ENCODE results near the gene BANF1. TPM values are rescaled to one million over a fixed set of nuclear protein-coding genes. Genes with fewer than 3 reads are reported as not detected.

Gene BANF1
- polyA plus RNA-seq, 3 donors, result 75.9 to 175 (median 123) TPM

GRCh38 chr11:65976216-65977176, 25.8 kb upstream of the BANF1 start:
- H3K27ac ChIP-seq (ENCODE audit: low read depth, low read length), result no peak overlapping the region
- 82 to 87% (median 86%) methylated on average over 43 of the region's 43 CpGs for WGBS, 3 donors

- WGBS, 3 donors, result 90 to 91% (median 90%) methylated on average over 28 to 29 of the region's 29 CpGs
- no peak overlapping the region for H3K27ac ChIP-seq (ENCODE audit: low read depth, low read length)
These were observed 24.5 kb upstream of the BANF1 start for GRCh38 chr11:65977621-65978390.

DNA sequence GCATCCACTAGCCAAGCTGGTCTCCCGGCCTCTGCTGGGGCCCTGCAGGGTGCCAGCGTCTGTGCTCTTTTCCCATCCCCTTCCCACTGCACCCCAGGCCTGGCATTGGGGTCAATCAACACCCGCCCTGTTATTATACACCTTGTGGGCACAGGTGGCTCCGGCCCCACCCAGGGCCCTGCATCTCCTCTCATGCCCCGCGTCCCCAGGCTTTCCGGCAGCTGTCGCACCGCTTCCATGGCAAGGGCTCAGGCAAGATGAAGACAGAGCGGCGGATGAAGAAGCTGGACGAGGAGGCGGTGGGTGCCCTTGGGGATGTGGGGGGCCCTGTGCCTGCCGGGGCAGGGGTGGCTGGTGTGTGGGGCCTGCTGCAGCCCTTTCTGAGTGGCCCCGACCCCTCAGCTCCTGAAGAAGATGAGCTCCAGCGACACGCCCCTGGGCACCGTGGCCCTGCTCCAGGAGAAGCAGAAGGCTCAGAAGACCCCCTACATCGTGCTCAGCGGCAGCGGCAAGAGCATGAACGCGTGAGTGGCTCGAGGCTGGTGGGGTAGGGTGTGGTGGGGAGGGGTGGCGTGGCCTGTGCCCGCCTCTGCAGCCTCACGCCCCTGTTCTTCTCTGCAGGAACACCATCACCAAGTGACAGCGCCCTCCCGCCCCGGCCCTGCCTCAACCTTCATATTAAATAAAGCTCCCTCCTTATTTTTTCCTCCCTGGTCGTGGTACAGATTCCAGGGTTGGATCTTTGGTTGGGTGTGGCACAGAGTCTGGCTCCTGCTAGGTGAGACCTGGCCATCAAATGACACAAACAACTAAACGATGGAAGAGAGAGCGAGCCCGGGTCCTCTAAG, 23.7 kb upstream of the BANF1 start:
- no peak overlapping the region for H3K27ac ChIP-seq (ENCODE audit: low read depth, low read length)
- 91 to 94% (median 92%) methylated on average over 32 to 34 of the region's 34 CpGs for WGBS, 3 donors

DNA sequence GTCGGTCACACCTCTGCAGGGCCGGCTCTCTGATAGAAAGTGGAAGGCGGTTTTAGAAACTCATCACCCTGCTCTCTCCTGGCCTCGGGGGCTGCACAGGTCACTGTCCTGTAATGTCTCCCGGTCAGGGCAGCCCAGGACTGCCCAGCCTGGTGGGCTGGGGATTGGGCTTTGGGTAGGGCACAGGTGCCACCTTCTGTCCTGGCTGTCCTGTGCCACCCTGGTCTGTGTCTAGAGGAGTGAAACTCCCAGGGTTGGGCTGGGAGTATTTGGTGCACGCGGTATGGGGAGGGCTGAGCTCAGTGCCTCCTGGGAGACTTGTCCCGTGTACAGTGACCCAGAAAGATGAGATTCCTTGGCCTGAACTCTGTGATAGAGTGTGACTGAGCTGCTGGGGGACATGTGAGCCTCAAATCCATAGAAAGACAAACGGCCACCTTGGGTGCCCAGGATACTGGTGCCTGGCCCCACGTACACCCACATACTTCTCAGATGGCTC, 23.0 kb upstream of the BANF1 start:
- 78 to 88% (median 80%) methylated on average over 10 of the region's 10 CpGs for WGBS, 3 donors
- H3K27ac ChIP-seq (ENCODE audit: low read depth, low read length), result no peak overlapping the region

DNA sequence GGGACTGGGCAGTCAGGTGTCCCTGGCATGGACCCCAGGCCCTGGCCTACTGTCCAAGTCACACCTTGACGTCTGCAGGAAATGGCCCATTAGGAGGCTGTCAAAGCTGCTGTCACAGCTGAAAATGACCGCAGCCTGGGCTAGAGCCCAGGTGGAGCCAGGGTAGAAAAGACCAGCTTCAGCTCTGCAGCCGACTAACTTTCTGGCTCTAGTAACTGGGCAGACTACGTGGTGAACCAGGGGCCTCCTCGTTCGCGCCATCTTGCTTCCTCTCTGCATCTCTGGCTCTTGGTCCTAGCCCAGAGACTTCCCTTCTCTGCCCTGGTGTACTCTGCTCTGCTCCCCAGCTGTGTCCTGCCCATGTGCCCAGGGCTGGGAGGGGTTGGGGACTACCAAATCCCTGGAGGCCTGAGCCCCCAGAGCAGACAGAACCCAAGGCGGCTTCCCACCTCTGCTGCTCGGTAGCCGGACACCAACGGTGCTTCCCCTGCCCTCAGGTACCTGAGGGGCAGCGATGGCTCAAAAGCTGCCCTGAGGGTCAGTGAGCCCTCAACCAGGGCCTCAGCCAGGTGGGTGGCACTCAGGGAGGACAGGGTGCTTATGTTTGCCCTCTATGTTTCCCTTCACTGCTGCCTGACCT, 21.1 kb upstream of the BANF1 start:
- WGBS, 3 donors, result 69 to 78% (median 71%) methylated on average over 12 of the region's 12 CpGs
- H3K27ac ChIP-seq (ENCODE audit: low read depth, low read length), result no peak overlapping the region

- 64 to 77% (median 77%) methylated on average over 14 to 16 of the region's 16 CpGs for WGBS, 3 donors
- no peak overlapping the region for H3K27ac ChIP-seq (ENCODE audit: low read depth, low read length)
These were observed 20.1 kb upstream of the BANF1 start for GRCh38 chr11:65981972-65982823.

- 68 to 77% (median 73%) methylated on average over 22 of the region's 22 CpGs for WGBS, 3 donors
These were observed 19.3 kb upstream of the BANF1 start for GRCh38 chr11:65982824-65983588.

GRCh38 chr11:65983589-65983987, 18.7 kb upstream of the BANF1 start:
- no peak overlapping the region for H3K27ac ChIP-seq (ENCODE audit: low read depth, low read length)
- WGBS, 3 donors, result 85 to 88% (median 85%) methylated on average over 5 of the region's 5 CpGs

More at GRCh38 chr11:65982824-65983588, 19.3 kb upstream of the BANF1 start:
- H3K27ac ChIP-seq (ENCODE audit: low read depth, low read length), result no peak overlapping the region

DNA sequence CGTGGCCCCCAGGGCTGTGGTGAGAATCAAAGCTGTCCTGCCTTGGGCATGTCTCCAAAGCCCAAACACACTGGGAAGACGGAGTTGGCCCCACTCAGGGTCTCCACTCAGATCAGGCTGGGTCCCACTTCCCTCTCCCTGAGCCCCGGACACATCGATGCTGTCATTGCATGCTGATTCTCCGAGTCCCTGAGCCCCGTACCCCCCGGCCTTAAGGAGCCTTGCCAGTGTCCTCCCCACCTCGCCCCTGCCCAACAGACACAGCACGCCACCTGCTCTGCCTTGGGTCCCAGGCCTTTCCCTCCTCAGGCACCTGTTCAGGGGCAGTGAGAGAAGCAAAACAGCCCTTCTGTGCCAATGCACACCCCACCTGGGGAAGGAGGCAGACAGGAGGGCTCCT, 15.0 kb upstream of the BANF1 start:
- 70 to 86% (median 79%) methylated on average over 9 of the region's 9 CpGs for WGBS, 3 donors
- H3K27ac ChIP-seq (ENCODE audit: low read depth, low read length), result no peak overlapping the region

DNA sequence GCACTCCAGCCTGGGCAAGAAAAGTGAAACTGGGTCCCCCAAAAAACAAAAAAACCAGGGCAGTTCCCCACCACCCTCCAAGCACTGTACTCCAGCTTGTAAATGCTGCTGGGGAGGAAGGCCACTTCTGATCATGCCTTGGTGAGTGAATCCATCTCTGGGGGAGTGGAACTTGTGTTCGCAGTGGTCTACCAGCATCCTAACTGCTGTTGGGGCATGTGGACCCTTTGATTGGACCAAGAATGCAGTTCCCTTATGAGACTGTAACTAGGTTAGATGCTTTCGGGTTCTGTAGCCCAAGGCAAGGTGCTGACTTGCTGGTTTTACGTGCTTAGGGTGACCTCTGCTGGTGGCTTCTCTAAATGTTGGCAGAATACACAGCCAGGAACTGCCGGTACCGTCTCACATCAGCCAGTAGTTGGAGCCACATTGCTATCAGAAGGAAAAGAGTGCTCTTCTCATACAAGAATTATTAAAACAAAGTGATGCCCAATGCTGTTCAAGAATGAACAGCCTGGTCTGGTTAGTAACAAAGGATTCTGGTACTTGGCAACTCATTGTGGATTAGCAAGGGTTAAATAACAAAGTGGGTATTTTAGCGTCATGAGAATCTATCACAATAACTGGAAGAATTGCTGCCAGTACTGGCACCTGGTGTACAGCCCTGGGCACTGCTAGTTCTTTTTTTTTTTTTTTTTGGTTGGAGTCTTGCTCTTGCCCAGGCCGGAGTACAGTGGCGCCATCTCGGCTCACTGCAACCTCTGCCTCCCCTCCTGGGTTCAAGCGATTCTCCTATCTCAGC, 13.3 kb upstream of the BANF1 start:
- H3K27ac ChIP-seq (ENCODE audit: low read depth, low read length), result no peak overlapping the region
- WGBS, 3 donors, result 16 to 26% (median 16%) methylated on average over 10 of the region's 10 CpGs

- WGBS, 3 donors, result 79 to 83% (median 79%) methylated on average over 5 of the region's 5 CpGs
- no peak overlapping the region for H3K27ac ChIP-seq (ENCODE audit: low read depth, low read length)
These were observed 10.2 kb upstream of the BANF1 start for GRCh38 chr11:65992056-65992455.

DNA sequence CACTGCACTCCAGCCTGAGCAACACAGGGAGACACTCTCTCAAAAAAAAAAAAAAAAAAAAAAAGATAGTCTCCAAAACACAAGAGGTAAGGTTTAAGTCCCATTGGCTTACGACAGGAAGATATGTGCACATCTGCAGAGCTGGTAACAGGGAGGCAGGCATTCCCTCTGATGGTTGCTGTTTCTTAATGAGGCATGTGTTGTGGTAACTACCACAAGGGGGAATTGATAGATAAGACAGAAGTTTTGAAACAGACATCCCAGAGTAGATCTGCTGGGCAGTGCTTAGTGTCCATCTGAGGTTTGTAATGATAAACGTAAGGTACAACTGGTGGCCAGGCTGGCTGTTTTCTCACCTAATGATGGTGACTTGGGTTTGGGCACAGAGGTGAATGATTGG, 5.0 kb upstream of the BANF1 start:
- 75 to 89% (median 80%) methylated on average over 2 of the region's 2 CpGs for WGBS, 3 donors

GRCh38 chr11:66002648-66003225, 434 bp downstream of the BANF1 start:
- WGBS, 3 donors, result 0 to 1% (median 0%) methylated on average over 28 to 40 of the region's 40 CpGs
- H3K27ac ChIP-seq (ENCODE audit: low read depth, low read length), result no peak overlapping the region

More for the DNA sequence above, 5.0 kb upstream of the BANF1 start:
- H3K27ac ChIP-seq (ENCODE audit: low read depth, low read length), result no peak overlapping the region

- 63 to 72% (median 66%) methylated on average over 6 of the region's 6 CpGs for WGBS, 3 donors
- H3K27ac ChIP-seq (ENCODE audit: low read depth, low read length), result no peak overlapping the region
These were observed 988 bp downstream of the BANF1 start for GRCh38 chr11:66003291-66003690.

GRCh38 chr11:66004186-66004585, 1.9 kb downstream of the BANF1 start:
- 70 to 89% (median 85%) methylated on average over 4 of the region's 4 CpGs for WGBS, 3 donors
- no peak overlapping the region for H3K27ac ChIP-seq (ENCODE audit: low read depth, low read length)

Data from adipose tissue (tissue), 3 donors.